T-helper 1 cell treated with Interleukin-12 subunit alpha and Interleukin-12 subunit beta and Interleukin-4 antibody, amounts not matched to agents 30 μg/mL and 1 μg/mL, for 36 hours (primary cell): ENCODE measurements around the gene SENP5.
"Not testable (repeated sequence)": the region's sequence is repeated elsewhere in the genome, so short reads cannot be mapped to it uniquely, and the experiment has no call there.

Source experiments
- H3K27ac Mint-ChIP-seq: one replicate; pipeline ENCODE4 v1.8.0; 2021; ENCODE audit warnings: mild to moderate bottlenecking, mixed read lengths
- H3K27me3 Mint-ChIP-seq: one replicate; pipeline ENCODE4 v1.8.0; 2021; ENCODE audit warnings: low read depth, mixed read lengths
- H3K36me3 Mint-ChIP-seq: one replicate; pipeline ENCODE4 v1.8.0; 2021; ENCODE audit warnings: low read depth, mixed read lengths
- H3K4me1 Mint-ChIP-seq: one replicate; pipeline ENCODE4 v1.8.0; 2021; ENCODE audit warnings: low read depth, mixed read lengths
- H3K4me3 Mint-ChIP-seq: one replicate; pipeline ENCODE4 v1.8.0; 2021; ENCODE audit warnings: mild to moderate bottlenecking, moderate library complexity, mixed read lengths
- H3K9me3 Mint-ChIP-seq: one replicate; pipeline ENCODE4 v1.8.0; 2021; ENCODE audit warnings: mixed read lengths

Gene SENP5

DNA sequence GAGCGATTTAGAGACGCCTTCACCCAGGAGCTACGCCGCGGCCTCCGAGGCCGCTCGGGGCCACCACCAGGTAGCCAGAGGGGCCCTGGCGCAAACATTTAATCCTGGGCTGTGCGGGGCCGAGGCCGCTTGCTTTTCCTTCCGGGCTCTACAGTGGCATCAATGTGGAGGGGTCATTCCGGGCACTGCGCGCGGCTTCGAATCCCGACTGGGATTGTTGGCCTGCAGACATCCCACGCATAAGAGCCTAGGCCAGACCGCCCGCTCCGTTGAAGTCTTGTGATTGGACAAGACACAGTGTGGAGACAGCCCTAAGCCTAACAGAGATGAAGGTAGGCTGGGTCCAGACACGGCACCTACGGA, 75.2 kb downstream of the SENP5 start:
- peaks cover 41% of the 10 kb centered on the region for H3K4me1 Mint-ChIP-seq
- peak overlapping the region; percentile 96 for H3K4me3 Mint-ChIP-seq
- no peaks in the 10 kb centered on the region for H3K9me3 Mint-ChIP-seq
- peaks cover 22% of the 10 kb centered on the region for H3K36me3 Mint-ChIP-seq
- no peaks in the 10 kb centered on the region for H3K27me3 Mint-ChIP-seq
- H3K27ac Mint-ChIP-seq: peak overlapping the region; percentile 81

DNA sequence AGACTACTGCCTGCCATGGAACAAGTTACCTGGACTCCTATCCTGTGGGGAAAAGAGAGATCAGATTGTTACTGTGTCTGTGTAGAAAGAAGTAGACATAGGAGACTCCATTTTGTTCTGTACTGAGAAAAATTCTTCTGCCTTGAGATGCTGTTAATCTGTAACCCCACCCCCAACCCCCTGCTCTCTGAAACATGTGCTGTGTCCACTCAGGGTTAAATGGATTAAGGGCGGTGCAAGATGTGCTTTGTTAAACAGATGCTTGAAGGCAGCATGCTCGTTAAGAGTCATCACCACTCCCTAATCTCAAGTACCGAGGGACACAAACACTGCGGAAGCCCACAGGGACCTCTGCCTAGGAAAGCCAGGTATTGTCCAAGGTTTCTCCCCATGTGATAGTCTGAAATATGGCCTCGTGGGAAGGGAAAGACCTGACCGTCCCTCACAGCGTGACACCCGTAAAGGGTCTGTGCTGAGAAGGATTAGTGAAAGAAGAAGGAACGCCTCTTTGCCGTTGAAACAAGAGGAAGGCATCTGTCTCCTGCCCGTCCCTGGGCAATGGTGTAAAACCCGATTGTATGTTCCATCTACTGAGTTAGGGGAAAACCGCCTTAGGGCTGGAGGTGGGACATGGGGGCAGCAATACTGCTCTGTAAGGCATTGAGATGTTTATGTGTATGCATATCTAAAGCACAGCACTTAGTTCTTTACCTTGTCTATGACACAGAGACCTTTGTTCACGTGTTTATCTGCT, 76.5 kb downstream of the SENP5 start:
- not testable (repeated sequence) for H3K9me3 Mint-ChIP-seq, H3K27me3 Mint-ChIP-seq
- peaks cover 14% of the 10 kb centered on the region for H3K36me3 Mint-ChIP-seq
- peak overlapping the region; percentile 96 for H3K4me3 Mint-ChIP-seq
- H3K27ac Mint-ChIP-seq: peak overlapping the region; percentile 45
- peaks cover 38% of the 10 kb centered on the region for H3K4me1 Mint-ChIP-seq

DNA sequence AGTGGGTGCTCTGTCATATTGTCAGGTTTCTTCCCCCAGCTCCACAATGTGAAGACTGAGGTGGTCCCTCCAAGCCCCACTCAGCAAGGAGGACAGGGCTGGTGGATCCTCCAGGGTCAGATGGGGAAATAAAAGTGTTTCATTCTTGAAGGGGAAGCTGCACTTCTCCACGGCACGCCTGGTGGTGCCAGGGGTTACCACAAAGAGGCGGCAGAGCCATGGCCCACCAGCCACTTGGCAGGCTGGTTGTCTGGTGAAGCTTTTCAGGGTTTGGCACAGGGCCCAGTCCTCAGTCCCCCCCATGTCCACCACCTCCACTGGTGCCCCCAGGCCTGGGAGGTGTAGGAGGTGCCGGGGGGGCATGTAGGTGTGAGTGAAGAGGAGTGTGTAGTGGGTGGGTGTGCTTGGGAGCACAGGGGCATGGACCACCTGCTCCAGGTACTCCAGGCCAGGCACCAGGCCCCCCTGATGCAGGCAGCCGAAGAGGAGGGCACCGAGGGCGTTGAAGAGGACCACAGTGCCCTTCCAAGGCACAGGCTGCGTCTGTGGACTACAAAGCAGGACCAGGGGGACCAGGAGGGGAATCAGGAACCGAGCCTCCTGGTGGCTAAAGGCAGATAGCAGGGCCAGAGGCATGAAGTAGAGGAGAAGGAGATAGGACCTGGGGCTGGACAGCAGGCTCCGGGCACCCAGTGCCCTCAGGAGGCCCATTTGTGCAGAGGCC, 79.6 kb downstream of the SENP5 start:
- Mint-ChIP-seq H3K4me1 (peaks cover 18% of the 10 kb centered on the region), H3K36me3 (peaks cover 6% of the 10 kb centered on the region), H3K27me3 (no peaks in the 10 kb centered on the region), H3K27ac (no peak overlapping the region), H3K4me3 (no peak overlapping the region), H3K9me3 (no peaks in the 10 kb centered on the region)

DNA sequence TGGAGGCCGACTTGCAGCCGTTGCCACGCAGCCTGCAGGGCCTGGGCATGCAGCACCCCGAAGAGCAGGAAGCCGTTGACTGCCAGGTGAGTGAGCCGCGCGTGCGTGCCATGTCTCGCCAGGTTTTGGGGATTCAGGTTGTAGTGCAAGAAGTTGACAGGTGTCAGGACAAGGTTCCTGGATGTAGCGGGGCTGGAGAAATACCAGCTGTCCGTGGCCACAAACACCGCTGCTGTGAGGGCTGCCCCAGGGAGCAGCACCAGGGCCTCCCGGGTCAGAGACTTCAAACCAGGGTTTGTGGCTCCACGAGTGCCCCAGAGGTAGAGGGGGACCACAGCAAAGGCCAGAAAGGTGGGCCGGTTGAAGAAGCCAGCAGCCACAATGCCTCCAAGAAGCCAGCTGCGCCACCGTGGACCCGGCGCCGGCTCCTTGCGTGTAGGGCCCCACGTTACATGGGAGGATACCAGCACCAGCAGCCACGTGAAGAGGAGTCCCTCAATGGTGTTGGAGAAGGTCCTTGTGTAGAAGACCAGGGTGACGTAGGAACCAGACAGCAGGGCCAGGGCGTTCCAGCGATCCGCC, 80.2 kb downstream of the SENP5 start:
- Mint-ChIP-seq H3K36me3 (peaks cover 4% of the 10 kb centered on the region), H3K27ac (no peak overlapping the region), H3K9me3 (no peaks in the 10 kb centered on the region), H3K4me3 (no peak overlapping the region), H3K4me1 (peaks cover 16% of the 10 kb centered on the region), H3K27me3 (no peaks in the 10 kb centered on the region)

DNA sequence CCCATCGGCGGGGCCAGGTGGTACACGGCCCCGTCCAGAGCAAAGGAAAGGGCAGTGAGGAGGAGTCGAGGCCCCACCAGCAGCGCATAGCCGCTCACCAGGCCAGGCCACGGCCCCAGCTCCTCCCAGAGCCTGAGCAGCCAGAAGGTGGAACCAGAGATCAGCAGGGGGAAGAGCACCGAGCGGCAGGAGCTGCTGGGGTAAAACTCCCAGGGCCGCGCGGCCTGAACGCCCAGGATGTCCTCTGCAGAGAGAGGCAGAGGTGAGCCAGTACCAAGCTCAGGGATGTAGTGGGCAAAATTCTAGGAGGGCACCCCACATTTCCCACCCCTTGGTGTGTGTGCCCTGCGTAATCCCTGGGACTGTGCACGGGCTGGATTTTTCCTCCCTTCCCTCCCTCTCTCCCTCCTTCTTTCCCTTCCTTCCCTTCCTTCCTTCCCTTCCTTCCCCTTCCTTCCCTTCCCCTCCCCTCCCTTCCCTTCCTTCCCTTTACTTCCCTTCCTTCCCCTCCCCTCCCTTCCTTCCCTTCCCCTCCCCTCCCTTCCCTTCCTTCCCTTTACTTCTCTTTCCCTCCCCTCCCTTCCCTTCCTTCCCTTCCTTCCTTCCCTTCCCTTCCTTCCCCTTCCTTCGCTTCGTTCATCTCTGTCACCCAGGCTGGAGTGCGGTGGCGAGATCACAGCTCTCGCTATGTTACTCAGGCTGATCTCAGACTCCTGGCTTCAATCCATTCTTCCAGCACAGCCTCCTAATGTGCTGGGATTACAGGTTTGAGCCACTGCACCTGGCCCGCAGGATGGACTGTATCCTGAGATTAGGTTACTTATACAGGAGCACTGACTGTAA, 80.9 kb downstream of the SENP5 start:
- Mint-ChIP-seq H3K36me3 (peaks cover 4% of the 10 kb centered on the region), H3K27me3 (no peaks in the 10 kb centered on the region), H3K4me1 (peaks cover 9% of the 10 kb centered on the region), H3K9me3 (no peaks in the 10 kb centered on the region), H3K27ac (no peak overlapping the region), H3K4me3 (no peak overlapping the region)

DNA sequence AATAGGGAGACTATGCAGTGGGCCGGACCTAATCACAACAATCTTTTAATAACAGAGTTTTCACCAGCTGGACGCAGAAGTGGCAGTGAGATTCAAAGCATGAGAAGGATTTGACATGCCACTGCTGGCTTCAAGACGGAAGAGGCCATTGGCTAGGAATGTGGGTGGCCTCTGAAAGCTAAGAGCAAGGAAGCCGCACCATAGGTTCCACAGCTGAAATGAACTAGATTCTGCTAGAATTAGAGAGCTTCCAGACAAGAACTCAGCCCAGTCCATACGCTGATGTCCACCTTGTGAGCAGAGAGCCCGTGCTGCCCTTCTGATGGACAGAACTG, 81.5 kb downstream of the SENP5 start:
- Mint-ChIP-seq H3K9me3 (no peaks in the 10 kb centered on the region), H3K27me3 (peaks cover under 1% of the 10 kb centered on the region), H3K4me1 (peaks cover 6% of the 10 kb centered on the region), H3K27ac (no peak overlapping the region), H3K36me3 (peaks cover 2% of the 10 kb centered on the region), H3K4me3 (no peak overlapping the region)

DNA sequence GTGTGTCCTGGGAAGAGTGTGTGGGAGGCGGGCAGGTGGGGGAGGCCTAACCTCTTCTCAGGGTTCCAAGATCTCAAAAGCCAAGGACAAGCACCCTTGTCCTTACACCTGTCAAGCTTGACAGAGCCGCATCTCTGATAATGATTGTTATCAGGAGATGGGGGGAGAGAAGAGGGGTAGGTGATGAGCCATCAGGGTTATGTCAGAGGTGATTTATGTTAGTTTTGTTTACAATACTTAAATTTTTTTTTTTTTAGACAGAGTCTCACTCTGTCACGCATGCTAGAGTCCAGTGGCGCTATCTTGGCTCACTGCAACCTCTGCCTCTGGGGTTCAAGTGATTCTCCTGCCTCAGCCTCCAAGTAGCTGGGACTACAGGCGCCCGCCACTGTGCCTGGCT, 82.0 kb downstream of the SENP5 start:
- H3K4me1 Mint-ChIP-seq: peaks cover 3% of the 10 kb centered on the region
- H3K36me3 Mint-ChIP-seq: peaks cover 2% of the 10 kb centered on the region
- H3K27ac Mint-ChIP-seq: no peak overlapping the region
- no peak overlapping the region for H3K4me3 Mint-ChIP-seq
- peaks cover 5% of the 10 kb centered on the region for H3K27me3 Mint-ChIP-seq
- no peaks in the 10 kb centered on the region for H3K9me3 Mint-ChIP-seq

DNA sequence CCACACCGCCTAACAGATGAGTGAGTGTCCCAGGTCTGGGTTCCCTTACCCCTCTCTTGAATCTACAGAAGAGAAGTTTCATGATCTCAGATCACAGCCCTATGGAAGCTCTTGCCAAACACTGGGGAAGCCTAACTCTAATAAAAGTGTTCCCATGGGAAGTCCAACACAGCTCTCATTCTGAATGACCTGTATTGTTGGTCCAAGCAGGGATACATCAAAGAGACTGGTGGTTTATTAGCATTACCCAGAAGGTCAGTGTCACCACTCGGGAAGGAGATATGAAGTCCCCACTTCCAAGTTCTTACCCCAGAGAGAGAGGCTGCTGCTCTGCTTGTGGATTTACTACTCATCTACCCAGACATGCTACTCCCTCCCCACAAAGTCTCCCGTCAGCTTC, 83.7 kb downstream of the SENP5 start:
- Mint-ChIP-seq H3K27me3 (peaks cover 11% of the 10 kb centered on the region), H3K9me3 (no peaks in the 10 kb centered on the region), H3K27ac (no peak overlapping the region), H3K4me3 (no peak overlapping the region), H3K36me3 (no peaks in the 10 kb centered on the region), H3K4me1 (no peaks in the 10 kb centered on the region)

DNA sequence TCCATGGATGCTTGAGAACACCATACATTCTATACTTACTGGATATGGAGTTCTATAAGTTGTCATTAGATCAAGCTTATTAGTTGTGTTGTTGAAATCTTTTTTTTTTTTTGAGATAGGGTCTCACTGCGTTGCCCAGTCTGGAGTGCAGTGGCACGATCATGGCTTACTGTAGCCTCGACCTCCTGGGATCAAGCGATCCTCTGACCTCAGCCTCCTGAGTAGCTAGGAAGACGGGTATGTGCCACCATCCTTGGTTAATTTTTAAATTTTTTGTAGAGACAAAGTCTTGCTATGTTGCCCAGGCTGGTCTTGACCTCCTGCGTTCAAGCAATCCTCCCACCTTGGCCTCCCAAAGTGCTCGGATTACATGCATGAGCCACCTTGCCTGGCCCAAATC, 87.1 kb downstream of the SENP5 start:
- no peak overlapping the region for H3K27ac Mint-ChIP-seq
- no peak overlapping the region for H3K4me3 Mint-ChIP-seq
- peaks cover 14% of the 10 kb centered on the region for H3K27me3 Mint-ChIP-seq
- no peaks in the 10 kb centered on the region for H3K4me1 Mint-ChIP-seq
- no peaks in the 10 kb centered on the region for H3K36me3 Mint-ChIP-seq
- no peaks in the 10 kb centered on the region for H3K9me3 Mint-ChIP-seq

DNA sequence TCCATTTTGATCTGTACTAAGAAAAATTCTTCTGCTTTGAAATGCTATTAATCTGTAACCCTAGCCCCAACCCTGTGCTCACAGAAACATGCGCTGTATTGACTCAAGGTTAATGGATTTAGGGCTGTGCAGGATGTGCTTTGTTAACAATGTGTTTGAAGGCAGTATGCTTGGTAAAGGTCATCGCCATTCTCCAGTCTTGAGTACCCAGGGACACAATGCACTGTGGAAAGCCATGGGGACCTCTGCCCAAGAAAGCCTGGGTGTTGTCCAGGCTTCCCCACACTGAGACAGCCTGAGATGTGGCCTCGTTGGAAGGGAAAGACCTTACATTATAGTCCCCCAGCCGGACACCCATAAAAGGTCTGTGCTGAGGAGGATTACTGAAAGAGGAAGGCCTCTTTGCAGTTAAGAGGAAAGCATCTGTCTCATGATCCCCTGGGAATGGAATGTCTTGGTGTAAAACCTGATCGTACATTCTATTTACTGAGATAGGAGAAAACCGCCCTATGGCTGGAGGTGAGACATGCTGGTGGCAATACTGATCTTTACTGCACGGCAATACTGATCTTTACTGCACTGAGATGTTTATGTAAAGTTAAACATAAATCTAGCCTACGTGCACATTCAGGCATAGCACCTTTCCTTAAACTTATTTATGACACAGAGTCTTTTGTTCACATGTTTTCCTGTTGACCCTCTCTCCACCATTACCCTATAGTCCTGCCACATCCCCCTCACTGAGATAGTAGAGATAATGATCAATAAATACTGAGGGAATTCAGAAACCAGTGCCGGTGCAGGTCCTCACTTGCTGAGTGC, 94.6 kb downstream of the SENP5 start:
- H3K27me3 Mint-ChIP-seq: no peaks in the 10 kb centered on the region
- H3K27ac Mint-ChIP-seq: no peak overlapping the region
- no peak overlapping the region for H3K4me3 Mint-ChIP-seq
- peaks cover 2% of the 10 kb centered on the region for H3K4me1 Mint-ChIP-seq
- H3K9me3 Mint-ChIP-seq: no peaks in the 10 kb centered on the region
- peaks cover 2% of the 10 kb centered on the region for H3K36me3 Mint-ChIP-seq

DNA sequence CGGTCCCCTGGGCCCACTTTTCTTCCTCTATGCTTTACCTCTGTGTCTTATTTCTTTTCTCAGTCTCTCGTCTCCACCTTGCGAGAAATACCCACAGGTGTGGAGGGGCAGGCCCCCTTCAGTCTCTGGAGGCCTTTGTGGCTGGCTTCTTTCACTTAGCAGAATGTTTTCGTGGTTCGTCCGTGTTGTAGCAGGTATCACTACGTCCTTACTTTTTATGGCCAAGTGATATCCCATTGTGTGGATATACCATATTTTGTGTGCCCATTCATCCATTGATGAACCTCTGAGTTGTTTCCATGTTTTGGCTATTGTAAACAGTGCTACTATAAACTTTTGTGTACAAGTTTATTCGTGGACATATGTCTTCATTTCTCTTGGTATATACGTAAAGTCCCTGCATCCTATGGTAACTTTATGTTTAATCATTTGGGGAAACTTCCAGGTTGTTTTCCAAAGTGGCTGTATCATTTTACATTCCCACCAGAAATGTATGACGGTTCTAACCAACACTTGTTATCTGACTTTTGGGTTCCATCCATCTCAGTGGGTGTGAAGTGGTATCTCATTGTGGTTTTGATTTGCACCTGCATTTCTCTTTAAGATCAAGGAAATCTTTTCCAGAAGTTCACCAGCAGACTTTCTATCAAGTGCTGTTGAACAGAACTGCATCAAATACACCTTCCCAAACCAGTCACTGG, 95.4 kb downstream of the SENP5 start:
- Mint-ChIP-seq H3K9me3 (no peaks in the 10 kb centered on the region), H3K4me1 (peaks cover 6% of the 10 kb centered on the region), H3K4me3 (no peak overlapping the region), H3K27me3 (no peaks in the 10 kb centered on the region), H3K36me3 (peaks cover 2% of the 10 kb centered on the region), H3K27ac (no peak overlapping the region)

DNA sequence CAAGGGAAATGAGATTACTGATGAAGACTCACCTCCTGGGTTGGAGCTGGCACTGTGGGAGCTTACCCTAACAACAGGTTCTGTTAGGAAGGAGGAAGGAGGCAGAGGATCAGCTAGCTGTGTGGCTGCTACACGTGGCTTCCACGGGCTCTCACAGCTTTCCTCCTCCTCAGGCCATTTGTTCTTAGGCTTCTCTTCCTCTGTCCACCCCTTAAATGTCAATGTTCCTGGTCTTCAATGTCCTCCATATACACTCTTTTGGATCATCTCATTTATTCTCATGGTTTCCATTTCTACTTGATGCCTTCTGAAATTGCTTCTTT, 95.9 kb downstream of the SENP5 start:
- Mint-ChIP-seq H3K9me3 (no peaks in the 10 kb centered on the region), H3K4me3 (no peak overlapping the region), H3K27ac (no peak overlapping the region), H3K4me1 (peaks cover 7% of the 10 kb centered on the region), H3K36me3 (peaks cover 2% of the 10 kb centered on the region), H3K27me3 (no peaks in the 10 kb centered on the region)

DNA sequence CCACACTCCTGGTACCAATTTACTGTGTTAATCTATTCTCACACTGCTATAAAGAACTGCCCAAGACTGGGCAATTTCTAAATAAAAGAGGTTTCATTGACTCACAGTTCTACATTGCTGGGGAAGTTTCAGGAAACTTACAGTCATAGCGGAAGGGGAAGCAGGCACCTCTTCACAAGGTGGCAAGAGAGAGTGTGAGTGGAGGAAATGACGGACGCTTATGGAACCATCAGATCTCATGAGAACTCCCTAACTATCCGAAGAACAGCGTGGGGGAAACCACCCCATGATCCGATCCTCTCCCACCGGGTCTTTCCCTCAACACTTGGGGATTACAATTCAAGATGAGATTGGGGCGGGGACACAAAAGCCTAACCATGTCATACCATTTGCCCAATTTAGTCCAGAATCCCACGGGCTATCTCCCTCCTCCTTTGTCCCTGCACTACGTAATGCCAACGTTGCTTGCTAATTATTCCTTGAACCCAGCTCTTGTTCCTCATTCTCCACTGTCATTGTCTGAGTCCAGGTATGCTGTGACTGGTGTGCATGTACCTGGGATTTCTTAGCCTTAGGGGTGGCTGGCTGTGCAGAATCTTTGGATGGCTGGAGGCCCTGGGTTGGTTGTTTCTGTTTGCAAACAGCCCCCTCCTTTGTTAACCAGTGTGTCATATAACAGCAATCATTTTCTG, 97.5 kb downstream of the SENP5 start:
- Mint-ChIP-seq H3K27me3 (peaks cover 2% of the 10 kb centered on the region), H3K9me3 (no peaks in the 10 kb centered on the region), H3K4me1 (peaks cover 10% of the 10 kb centered on the region), H3K4me3 (no peak overlapping the region), H3K36me3 (peaks cover 2% of the 10 kb centered on the region), H3K27ac (no peak overlapping the region)
